ENCODE measurements around the gene SLC39A11. TPM values are rescaled to one million over a fixed set of nuclear protein-coding genes. Genes with fewer than 3 reads are reported as not detected.

Gene SLC39A11
- total and polyA plus RNA-seq, 2 donors (not counting 1 experiment from before 2014, with no cell fraction given), result 12.7 to 27.4 TPM

GRCh38 chr17:72970246-72970645, 122.2 kb downstream of the SLC39A11 start:
- no peaks in the 10 kb centered on the region for H3K9me3 ChIP-seq (ENCODE audit: control insufficient read depth, insufficient read depth, low read depth, low read length)
- no peaks in the 10 kb centered on the region for H4K20me1 ChIP-seq (ENCODE audit: control insufficient read depth, extremely low read depth, insufficient read depth, low read length)
- peaks cover 2% of the 10 kb centered on the region for H3K4me1 ChIP-seq (ENCODE audit: control insufficient read depth, extremely low read depth, insufficient read depth, low read length)
- H3K4me2 ChIP-seq (ENCODE audit: extremely low read depth, insufficient read depth, low read length), result no peak overlapping the region
- DNase-seq (ENCODE audit: low read depth in 2 of 2), result no peak
- TF ChIP-seq EZH2 (IDR thresholded peaks at IDR 0.05; ENCODE audit: low read length, missing control alignments) (no peak), CTCF (conservative IDR thresholded peaks at IDR 0.05 in 1 of 2, IDR thresholded peaks at IDR 0.05 in 1 of 2; ENCODE audit: low read depth in 1 of 2, low read length in 2 of 2) (no peak)
- H3K27ac ChIP-seq (ENCODE audit: insufficient read depth, low read length), result no peak overlapping the region
- no peak overlapping the region for H3K9ac ChIP-seq (ENCODE audit: insufficient read depth, low read length)
- H3K27me3 ChIP-seq (ENCODE audit: control insufficient read depth, insufficient read depth, low read length), result no peaks in the 10 kb centered on the region
- no peak overlapping the region for H3K4me3 ChIP-seq (replicated peaks in 1 of 4; ENCODE audit: control extremely low read depth in 1 of 4, insufficient read depth in 1 of 4, low read depth in 3 of 4, low read length in 4 of 4)
- H2AFZ ChIP-seq (ENCODE audit: low read length), result no peak overlapping the region
- no peaks in the 10 kb centered on the region for H3K36me3 ChIP-seq (ENCODE audit: control insufficient read depth, insufficient read depth, low read length)
- no peaks in the 10 kb centered on the region for H3K79me2 ChIP-seq (ENCODE audit: control insufficient read depth, insufficient read depth, low read length)

- no peaks in the 10 kb centered on the region for H3K79me2 ChIP-seq (ENCODE audit: control insufficient read depth, insufficient read depth, low read length)
- H3K4me2 ChIP-seq (ENCODE audit: extremely low read depth, insufficient read depth, low read length), result no peak overlapping the region
- no peak for DNase-seq (ENCODE audit: low read depth in 2 of 2)
- H3K27ac ChIP-seq (ENCODE audit: insufficient read depth, low read length), result no peak overlapping the region
- H2AFZ ChIP-seq (ENCODE audit: low read length), result no peak overlapping the region
- H3K27me3 ChIP-seq (ENCODE audit: control insufficient read depth, insufficient read depth, low read length), result no peaks in the 10 kb centered on the region
- no peaks in the 10 kb centered on the region for H3K9me3 ChIP-seq (ENCODE audit: control insufficient read depth, insufficient read depth, low read depth, low read length)
- no peaks in the 10 kb centered on the region for H3K36me3 ChIP-seq (ENCODE audit: control insufficient read depth, insufficient read depth, low read length)
- H3K9ac ChIP-seq (ENCODE audit: insufficient read depth, low read length), result no peak overlapping the region
- H4K20me1 ChIP-seq (ENCODE audit: control insufficient read depth, extremely low read depth, insufficient read depth, low read length), result no peaks in the 10 kb centered on the region
- TF ChIP-seq EZH2 (IDR thresholded peaks at IDR 0.05; ENCODE audit: low read length, missing control alignments) (no peak), CTCF (conservative IDR thresholded peaks at IDR 0.05 in 1 of 2, IDR thresholded peaks at IDR 0.05 in 1 of 2; ENCODE audit: low read depth in 1 of 2, low read length in 2 of 2) (no peak)
- no peak overlapping the region for H3K4me3 ChIP-seq (replicated peaks in 1 of 4; ENCODE audit: control extremely low read depth in 1 of 4, insufficient read depth in 1 of 4, low read depth in 3 of 4, low read length in 4 of 4)
- peaks cover 2% of the 10 kb centered on the region for H3K4me1 ChIP-seq (ENCODE audit: control insufficient read depth, extremely low read depth, insufficient read depth, low read length)
Observed at GRCh38 chr17:72969293-72969906, 123.1 kb downstream of the SLC39A11 start.

GRCh38 chr17:72968798-72969197, 123.7 kb downstream of the SLC39A11 start:
- DNase-seq (ENCODE audit: low read depth in 2 of 2), result no peak
- Histone ChIP-seq H3K79me2 (ENCODE audit: control insufficient read depth, insufficient read depth, low read length) (no peaks in the 10 kb centered on the region), H2AFZ (ENCODE audit: low read length) (no peak overlapping the region), H3K27ac (ENCODE audit: insufficient read depth, low read length) (no peak overlapping the region), H3K36me3 (ENCODE audit: control insufficient read depth, insufficient read depth, low read length) (no peaks in the 10 kb centered on the region), H3K9ac (ENCODE audit: insufficient read depth, low read length) (no peak overlapping the region), H4K20me1 (ENCODE audit: control insufficient read depth, extremely low read depth, insufficient read depth, low read length) (no peaks in the 10 kb centered on the region), H3K27me3 (ENCODE audit: control insufficient read depth, insufficient read depth, low read length) (no peaks in the 10 kb centered on the region), H3K4me1 (ENCODE audit: control insufficient read depth, extremely low read depth, insufficient read depth, low read length) (peaks cover 2% of the 10 kb centered on the region), H3K4me3 (replicated peaks in 1 of 4; ENCODE audit: control extremely low read depth in 1 of 4, insufficient read depth in 1 of 4, low read depth in 3 of 4, low read length in 4 of 4) (no peak overlapping the region), H3K9me3 (ENCODE audit: control insufficient read depth, insufficient read depth, low read depth, low read length) (no peaks in the 10 kb centered on the region), H3K4me2 (ENCODE audit: extremely low read depth, insufficient read depth, low read length) (no peak overlapping the region)
- TF ChIP-seq CTCF (conservative IDR thresholded peaks at IDR 0.05 in 1 of 2, IDR thresholded peaks at IDR 0.05 in 1 of 2; ENCODE audit: low read depth in 1 of 2, low read length in 2 of 2) (no peak), EZH2 (IDR thresholded peaks at IDR 0.05; ENCODE audit: low read length, missing control alignments) (no peak)

All from fibroblast of lung (primary cell).